Head of caudate nucleus (tissue), 42 donors: ENCODE results near the gene FOXO3.

Source experiments
- DNase-seq, 42 donors: peaks; one replicate each; pipeline versions ENCODE4 v3.0.0 to v3.0.0-alpha.2; 2020 to 2021; ENCODE audit warnings: mixed read lengths in 7 of 42
- intact Hi-C: fragments of 100-400 bp; cut with DNase I; formaldehyde crosslinking; loops from one replicate; pipeline ENCODE4 v1.15.0; 2022

FOXO3 gene

DNA sequence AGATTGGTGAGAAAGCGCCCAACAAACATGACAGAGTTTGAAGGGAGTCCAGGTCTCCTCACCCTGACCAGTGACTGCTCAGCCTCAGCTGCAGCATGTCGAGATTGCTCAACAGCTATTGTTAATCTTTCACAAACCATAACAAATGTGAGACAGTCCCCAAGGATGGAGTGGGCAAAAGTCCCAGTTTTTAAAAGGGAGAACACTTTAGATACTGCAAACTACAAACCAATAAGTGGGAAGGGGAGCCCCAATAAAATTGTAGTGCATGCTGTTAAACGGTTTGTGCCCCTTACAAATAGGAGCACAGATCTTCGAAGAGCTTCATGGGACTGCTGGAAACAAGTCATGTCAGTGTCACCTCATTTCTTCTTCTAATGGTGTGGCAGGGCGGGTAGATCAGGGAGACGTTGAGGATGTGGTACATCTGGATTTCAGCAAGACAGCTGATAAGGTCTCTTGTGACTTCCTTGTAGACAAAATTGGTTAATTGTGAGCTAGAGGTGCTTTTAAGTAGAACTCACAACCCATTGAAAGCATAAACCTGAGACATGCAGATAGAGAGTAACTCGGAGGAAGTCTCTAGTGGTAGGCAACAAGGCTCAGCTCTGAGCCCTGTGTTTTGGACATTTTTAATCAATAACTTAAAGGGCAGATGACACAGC lies 153.5 kb downstream of the FOXO3 start:
- no peak for DNase-seq
- intact Hi-C loops: no loop called here

GRCh38 chr6:108714766-108715414 lies 154.2 kb downstream of the FOXO3 start:
- no peak for DNase-seq
- intact Hi-C loops: no loop called here

- intact Hi-C loops: no loop called here
- DNase-seq: no peak
These were observed 155.1 kb downstream of the FOXO3 start for GRCh38 chr6:108715832-108716231.

- intact Hi-C loops: no loop called here
- no peak for DNase-seq
These were observed 156.4 kb downstream of the FOXO3 start for GRCh38 chr6:108716801-108717791.

GRCh38 chr6:108719477-108719876 lies 158.8 kb downstream of the FOXO3 start:
- intact Hi-C loops: no loop called here
- DNase-seq: no peak

GRCh38 chr6:108720827-108721226 lies 160.1 kb downstream of the FOXO3 start:
- intact Hi-C loops: no loop called here
- no peak for DNase-seq

DNA sequence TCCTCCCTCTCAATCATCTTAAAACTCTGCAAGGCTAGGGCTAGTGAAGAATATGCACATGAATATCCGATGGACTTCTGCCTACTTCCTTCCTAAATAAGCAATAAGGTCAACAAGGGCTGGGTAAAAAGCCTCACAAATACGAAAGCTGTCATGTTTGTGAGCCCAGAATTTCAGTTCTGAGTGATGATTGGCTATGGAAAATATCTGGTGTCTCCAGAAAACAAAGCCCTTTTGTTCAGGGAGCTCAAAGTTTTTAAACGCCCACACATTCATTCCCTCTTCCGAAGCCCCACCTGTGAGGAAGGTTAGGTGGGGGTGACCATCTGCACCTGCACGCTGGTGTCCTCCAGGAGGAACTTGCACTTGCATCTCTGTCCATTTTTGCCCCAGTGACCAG lies 160.6 kb downstream of the FOXO3 start:
- intact Hi-C loops: no loop called here
- DNase-seq: no peak

- intact Hi-C loops: no loop called here
- DNase-seq: no peak
These were observed 162.9 kb downstream of the FOXO3 start for GRCh38 chr6:108723594-108723993.

DNA sequence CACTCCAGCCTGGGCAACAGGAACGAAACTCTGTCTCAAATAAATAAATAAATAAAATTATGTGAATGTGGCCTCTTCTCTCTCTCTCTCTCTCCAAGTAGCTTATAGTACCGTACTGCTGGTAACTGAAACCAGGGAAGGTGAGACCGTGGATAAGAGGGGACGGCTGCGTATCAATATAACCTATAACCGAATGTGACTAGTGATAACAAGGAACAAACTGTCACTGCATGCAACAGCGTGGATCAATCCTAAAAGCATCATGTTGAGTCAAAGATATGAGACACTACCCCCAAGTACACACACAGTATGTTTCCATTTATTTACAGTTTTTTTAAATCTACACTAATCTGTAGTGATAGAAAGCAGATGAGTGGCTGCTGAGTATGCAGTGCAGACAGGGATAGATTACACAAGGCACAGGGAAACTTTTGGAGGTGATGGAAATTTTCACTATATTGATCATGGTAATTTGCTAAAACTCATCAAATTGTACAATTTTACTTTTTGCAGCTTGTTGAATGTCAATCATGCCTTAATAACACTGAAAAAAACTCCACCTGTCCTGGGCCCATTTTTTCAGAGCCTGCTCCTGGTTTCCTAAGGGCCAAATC lies 166.1 kb downstream of the FOXO3 start:
- intact Hi-C loops: no loop called here
- DNase-seq: no peak

GRCh38 chr6:108727966-108728730 lies 167.4 kb downstream of the FOXO3 start:
- DNase-seq: no peak
- intact Hi-C loops: no loop called here

DNA sequence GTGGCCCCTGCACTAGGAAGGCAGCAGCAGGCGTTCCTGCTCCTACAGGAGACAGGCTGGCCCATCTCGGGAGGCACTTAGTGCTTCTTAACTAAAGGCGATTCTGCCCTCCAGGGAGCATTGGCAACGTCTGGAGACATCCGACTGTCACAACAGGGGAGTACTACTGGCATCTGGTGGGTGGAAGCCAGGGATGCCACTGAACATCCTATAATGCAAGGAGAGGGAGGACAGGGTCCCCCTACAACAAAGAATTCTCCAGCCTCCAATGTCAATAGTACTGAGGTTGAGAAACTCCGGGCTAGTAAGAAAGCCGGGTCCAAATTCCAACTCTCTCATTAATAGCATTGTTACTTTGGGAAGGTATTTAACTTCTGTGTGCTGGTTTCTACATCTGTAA lies 168.1 kb downstream of the FOXO3 start:
- DNase-seq: no peak
- intact Hi-C loops: no loop called here

GRCh38 chr6:108730635-108731515 lies 170.2 kb downstream of the FOXO3 start:
- intact Hi-C loops: no loop called here
- DNase-seq: no peak

GRCh38 chr6:108732091-108732870 lies 171.6 kb downstream of the FOXO3 start:
- intact Hi-C loops: no loop called here
- no peak for DNase-seq

GRCh38 chr6:108733051-108733450 lies 172.3 kb downstream of the FOXO3 start:
- intact Hi-C loops: no loop called here
- no peak for DNase-seq

DNA sequence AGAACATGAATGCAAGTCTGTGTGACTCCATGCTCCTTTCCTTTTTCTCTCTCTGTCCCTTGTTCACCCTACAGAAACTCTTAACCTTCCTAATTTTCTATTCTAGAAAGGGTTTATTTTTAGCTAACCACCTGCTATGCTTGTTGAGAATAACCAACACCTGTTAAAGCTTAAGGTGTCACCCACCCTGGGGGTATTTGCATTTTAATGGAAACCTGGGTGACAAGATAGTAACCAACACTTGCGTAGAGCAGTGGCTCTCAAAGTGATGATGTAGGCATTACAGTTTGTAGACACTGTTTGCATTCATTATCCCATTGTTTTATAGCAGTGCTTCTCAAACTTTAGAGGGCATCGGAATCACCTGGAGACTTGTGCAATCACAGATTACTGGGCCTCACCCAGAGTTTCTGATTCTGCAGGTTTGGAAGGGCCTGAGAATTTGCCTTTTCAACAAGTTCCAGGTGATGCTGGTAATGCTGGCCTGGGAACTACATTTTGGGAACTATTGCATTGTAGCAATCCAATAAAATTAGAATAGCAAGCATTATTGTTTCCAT lies 173.1 kb downstream of the FOXO3 start:
- DNase-seq: no peak
- intact Hi-C loops: no loop called here
